ENCODE results near the gene TUBGCP6.

DNA sequence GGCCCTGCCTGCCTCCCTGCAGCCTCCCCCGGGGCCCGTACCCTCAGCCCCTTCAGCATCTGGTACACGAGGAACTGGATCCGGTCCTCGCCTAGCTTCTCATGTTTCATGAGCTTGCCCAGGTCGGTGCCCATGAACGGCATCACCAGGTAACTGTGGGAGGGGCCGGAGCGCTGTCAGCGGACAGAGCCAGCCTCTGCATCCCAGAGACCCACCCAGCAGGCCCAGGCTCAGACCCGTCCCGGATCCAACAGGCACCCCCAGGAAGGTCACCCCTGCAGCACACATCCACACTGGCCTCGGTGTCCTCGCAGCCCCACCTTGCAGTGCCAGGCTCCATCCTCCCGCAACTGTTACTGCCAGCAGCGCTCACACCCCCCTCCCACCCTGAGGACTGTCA lies 12.2 kb upstream of the TUBGCP6 start:
- TF ChIP-seq SP1 (IDR thresholded peaks at IDR 0.05) (no peak), FOXK2 (IDR thresholded peaks at IDR 0.05) (no peak), FOXA1 (IDR thresholded peaks at IDR 0.05) (no peak), L3MBTL2 (conservative IDR thresholded peaks at IDR 0.05) (no peak), ELF4 (IDR thresholded peaks at IDR 0.05) (no peak), SUZ12 (IDR thresholded peaks at IDR 0.05) (no peak), NFRKB (IDR thresholded peaks at IDR 0.05) (no peak), LEF1 (IDR thresholded peaks at IDR 0.05; ENCODE audit: borderline replicate concordance) (no peak), ZNF384 (IDR thresholded peaks at IDR 0.05) (no peak), BHLHE40 (IDR thresholded peaks at IDR 0.05; ENCODE audit: borderline replicate concordance) (no peak), CTBP1 (IDR thresholded peaks at IDR 0.05; ENCODE audit: borderline replicate concordance) (no peak), HDGF (IDR thresholded peaks at IDR 0.05; ENCODE audit: borderline replicate concordance) (no peak), ARNT (IDR thresholded peaks at IDR 0.05) (no peak)
